Common myeloid progenitor, CD34-positive (primary cell): ENCODE results near the gene LRRC3.

Experiments used
- CTCF ChIA-PET: fragments of 350-600 bp; sonication (Branson Sonifier 250); formaldehyde crosslinking; loops from one replicate; lab custom pipeline; 2021; ENCODE audit warnings: antibody characterized with exemption; lab: Charles Lee
- POLR2A ChIA-PET: fragments of 350-600 bp; sonication (Branson Sonifier 250); formaldehyde crosslinking; loops from one replicate; lab custom pipeline; 2021; ENCODE audit warnings: antibody characterized with exemption; lab: Charles Lee
- DNase-seq, 3 donors: peaks; one replicate each; pipeline versions ENCODE4 v3.0.0 to v3.0.0-alpha.2; 2013
- H3K27ac ChIP-seq, 2 experiments: 1 replicate in 1 of 2; 2 replicates in 1 of 2; pipeline ENCODE4 v1.7.0; 2013; ENCODE audit warnings: inconsistent platforms in 2 of 2, low read length in 2 of 2, mild to moderate bottlenecking in 2 of 2, low read depth in 1 of 2, moderate library complexity in 1 of 2; ENCODE audit not compliant: severe bottlenecking in 2 of 2, insufficient read depth in 1 of 2, poor library complexity in 1 of 2
- H3K27me3 ChIP-seq, 5 experiments: replicated peaks in 2 of 5; 1 replicate in 3 of 5; 2 replicates in 2 of 5; pipeline versions ENCODE4 v1.6.1 to v1.7.0; 2013; ENCODE audit warnings: low read length in 4 of 5, mild to moderate bottlenecking in 2 of 5, moderate library complexity in 2 of 5, inconsistent platforms in 1 of 5; ENCODE audit not compliant: insufficient read depth in 5 of 5, control insufficient read depth in 4 of 5
- H3K36me3 ChIP-seq, 4 experiments: 1 replicate in 2 of 4; 2 replicates in 2 of 4; pipeline versions ENCODE4 v1.6.1 to v1.7.0; 2013; ENCODE audit warnings: low read length in 3 of 4, control low read depth in 1 of 4, mild to moderate bottlenecking in 1 of 4; ENCODE audit not compliant: control insufficient read depth in 4 of 4, insufficient read depth in 4 of 4
- H3K4me1 ChIP-seq, 4 experiments: 1 replicate in 3 of 4; 2 replicates in 1 of 4; pipeline versions ENCODE4 v1.6.1 to v1.7.1; 2013; ENCODE audit warnings: low read length in 3 of 4, mild to moderate bottlenecking in 3 of 4, control low read depth in 1 of 4, inconsistent platforms in 1 of 4, moderate library complexity in 1 of 4; ENCODE audit not compliant: control insufficient read depth in 4 of 4, insufficient read depth in 4 of 4; ENCODE audit errors: control extremely low read depth in 1 of 4
- H3K4me3 ChIP-seq, 7 experiments: 1 replicate in 4 of 7; 2 replicates in 3 of 7; pipeline versions ENCODE4 v1.5.1 to v1.7.0; 2013; ENCODE audit warnings: mild to moderate bottlenecking in 7 of 7, low read length in 6 of 7, moderate library complexity in 6 of 7, inconsistent platforms in 2 of 7, low read depth in 2 of 7, control low read depth in 1 of 7; ENCODE audit not compliant: insufficient read depth in 4 of 7, control insufficient read depth in 1 of 7; ENCODE audit errors: extremely low read depth in 1 of 7
- H3K9me3 ChIP-seq, 5 experiments: 1 replicate in 4 of 5; 2 replicates in 1 of 5; pipeline versions ENCODE4 v1.6.1 to v1.7.1; 2013; ENCODE audit warnings: low read length in 4 of 5, mild to moderate bottlenecking in 2 of 5, inconsistent platforms in 1 of 5, low read depth in 1 of 5, moderate library complexity in 1 of 5; ENCODE audit not compliant: control insufficient read depth in 4 of 5, insufficient read depth in 2 of 5; ENCODE audit errors: control extremely low read depth in 1 of 5
- WGBS: methylation state at CpG from one replicate; pipeline ENCODE4 v1.1.5; 2013; ENCODE audit not compliant: insufficient coverage; 5-methylcytosine and 5-hydroxymethylcytosine counted together

The LRRC3 gene

GRCh38 chr21:44494956-44495355, 39.6 kb downstream of the LRRC3 start:
- Histone ChIP-seq H3K9me3 (peaks cover 3 to 23% (median 19%) of the 10 kb centered on the region in 5 experiments), H3K27me3 (peaks cover 0 to 15% (median 8%) of the 10 kb centered on the region in 5 experiments), H3K27ac (no peak overlapping the region), H3K36me3 (no peaks in the 10 kb centered on the region), H3K4me3 (no peak overlapping the region), H3K4me1 (no peaks in the 10 kb centered on the region)
- POLR2A ChIA-PET: no interaction called here
- DNase-seq: no peak
- CTCF ChIA-PET: interaction anchor here (1.0 to 1.7 kb wide), 4 partner anchors 9 to 295 kb away, joined by 3 to 7 read pairs (median 4); no protein-coding TSS in a partner anchor
- 91% methylated on average over 13 of the region's 13 CpGs for WGBS

DNA sequence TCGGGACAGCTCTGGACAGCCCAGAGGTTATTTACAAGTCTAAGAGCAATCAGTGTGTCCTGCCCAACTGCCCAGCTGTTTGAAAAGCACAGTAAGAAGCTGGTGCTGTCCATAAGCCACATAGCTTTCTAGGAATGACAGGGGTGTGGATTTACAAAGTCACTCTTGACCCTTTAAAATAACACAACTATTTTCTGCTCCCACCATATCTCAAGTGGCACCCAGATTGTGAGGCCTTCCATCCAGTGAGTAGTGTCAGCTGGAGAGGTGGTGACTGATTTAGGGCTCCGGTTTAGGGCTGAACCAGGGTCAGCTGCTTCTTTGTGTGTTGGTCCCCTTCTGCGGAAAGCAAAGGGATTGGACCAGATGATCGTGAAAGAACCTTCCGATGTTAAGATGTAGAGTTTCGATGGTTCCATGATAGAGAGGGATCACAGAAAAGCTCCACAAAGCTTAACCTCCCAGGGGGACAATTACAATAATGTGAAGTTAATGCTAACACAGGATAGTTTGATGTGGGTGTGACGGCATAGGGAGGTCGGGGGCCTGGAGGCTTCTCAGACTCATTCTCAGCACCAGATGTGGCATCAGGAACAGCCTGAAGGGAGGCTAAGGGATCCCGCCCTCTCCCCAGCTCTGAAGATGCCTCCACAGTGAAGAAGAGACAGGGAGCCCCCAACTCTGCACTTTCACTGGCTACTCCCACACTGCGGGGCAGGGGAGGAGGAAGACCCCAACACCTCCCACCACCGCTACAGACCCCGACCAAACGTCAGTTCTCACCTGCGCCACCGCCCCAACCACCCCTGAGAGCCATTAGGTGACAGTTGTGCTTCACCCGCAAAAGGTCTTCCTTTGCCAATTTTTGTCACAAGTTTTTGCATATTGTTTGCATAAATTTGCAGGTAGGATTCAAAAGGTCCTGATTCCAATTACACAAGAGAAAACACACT, 40.6 kb downstream of the LRRC3 start:
- ChIA-PET POLR2A (no interaction called here), CTCF (interaction anchor here (1.0 to 1.7 kb wide), 3 partner anchors 14 to 294 kb away, joined by 3 to 7 read pairs (median 3); no protein-coding TSS in a partner anchor)
- Histone ChIP-seq H3K9me3 (peaks cover 3 to 23% (median 19%) of the 10 kb centered on the region in 5 experiments), H3K4me1 (no peaks in the 10 kb centered on the region), H3K36me3 (no peaks in the 10 kb centered on the region), H3K27ac (no peak overlapping the region), H3K27me3 (peaks cover 0 to 15% (median 8%) of the 10 kb centered on the region in 5 experiments), H3K4me3 (no peak overlapping the region)
- DNase-seq: no peak
- WGBS: 97% methylated on average over 10 of the region's 16 CpGs

GRCh38 chr21:44496564-44497550, 41.5 kb downstream of the LRRC3 start:
- ChIA-PET CTCF (no interaction called here), POLR2A (interaction anchor here (0.7 kb wide), 1 partner anchor 760 kb away, joined by 3 read pairs; no protein-coding TSS in a partner anchor)
- Histone ChIP-seq H3K4me3 (no peak overlapping the region), H3K27ac (no peak overlapping the region), H3K36me3 (no peaks in the 10 kb centered on the region), H3K27me3 (peaks cover 0 to 15% (median 8%) of the 10 kb centered on the region in 5 experiments), H3K9me3 (peaks cover 3 to 20% (median 16%) of the 10 kb centered on the region in 5 experiments), H3K4me1 (no peaks in the 10 kb centered on the region)
- 80% methylated on average over 24 of the region's 27 CpGs for WGBS
- no peak for DNase-seq

GRCh38 chr21:44497703-44498126, 42.4 kb downstream of the LRRC3 start:
- Histone ChIP-seq H3K4me1 (no peaks in the 10 kb centered on the region), H3K9me3 (peaks cover 2 to 14% (median 10%) of the 10 kb centered on the region in 5 experiments), H3K4me3 (no peak overlapping the region), H3K27me3 (peaks cover 0 to 15% (median 8%) of the 10 kb centered on the region in 5 experiments), H3K36me3 (no peaks in the 10 kb centered on the region), H3K27ac (no peak overlapping the region)
- ChIA-PET POLR2A (interaction anchor here (0.7 kb wide), 1 partner anchor 759 kb away, joined by 3 read pairs; no protein-coding TSS in a partner anchor), CTCF (no interaction called here)
- 90% methylated on average over 6 of the region's 6 CpGs for WGBS
- no peak for DNase-seq

GRCh38 chr21:44498280-44499210, 43.2 kb downstream of the LRRC3 start:
- H3K9me3 ChIP-seq: peaks cover 0 to 6% (median 2%) of the 10 kb centered on the region in 5 experiments
- 91% methylated on average over 24 of the region's 27 CpGs for WGBS
- H3K27me3 ChIP-seq: peaks cover 0 to 15% (median 8%) of the 10 kb centered on the region in 5 experiments
- ChIA-PET POLR2A (no interaction called here), CTCF (no interaction called here)
- H3K27ac ChIP-seq: no peak overlapping the region
- no peaks in the 10 kb centered on the region for H3K36me3 ChIP-seq
- H3K4me1 ChIP-seq: no peaks in the 10 kb centered on the region
- no peak for DNase-seq
- H3K4me3 ChIP-seq: no peak overlapping the region

DNA sequence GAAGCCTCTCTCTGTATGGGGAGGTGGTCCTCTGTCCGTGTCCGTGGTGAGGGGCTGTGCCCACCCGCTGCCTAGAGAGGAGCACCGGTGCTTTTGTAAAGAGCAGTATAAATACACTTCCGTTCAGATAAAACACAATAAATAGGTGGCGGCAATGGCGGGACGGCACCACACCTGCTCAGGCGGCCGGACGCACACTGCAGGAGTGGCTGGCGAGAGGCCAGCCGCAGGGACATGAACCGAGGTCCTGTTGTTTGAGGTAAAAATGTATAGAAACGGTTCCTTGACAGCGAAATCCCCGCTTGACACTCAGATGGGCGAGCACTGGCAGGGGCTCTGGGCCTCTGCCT, 43.9 kb downstream of the LRRC3 start:
- 98% methylated on average over 11 of the region's 18 CpGs for WGBS
- no peak overlapping the region for H3K4me3 ChIP-seq
- no peak overlapping the region for H3K27ac ChIP-seq

More for the DNA sequence above, 43.9 kb downstream of the LRRC3 start:
- no peaks in the 10 kb centered on the region for H3K9me3 ChIP-seq
- CTCF ChIA-PET: no interaction called here
- POLR2A ChIA-PET: no interaction called here
- no peaks in the 10 kb centered on the region for H3K36me3 ChIP-seq
- peaks cover 0 to 17% (median 8%) of the 10 kb centered on the region in 5 experiments for H3K27me3 ChIP-seq
- peaks cover 0 to 4% (median 0%) of the 10 kb centered on the region in 4 experiments for H3K4me1 ChIP-seq
- DNase-seq: no peak
